ENCODE data around the gene DDR1.

Gene DDR1

GRCh38 chr6:30839671-30840070 lies 44.6 kb upstream of the DDR1 start:
- TF ChIP-seq, protein P1, sequence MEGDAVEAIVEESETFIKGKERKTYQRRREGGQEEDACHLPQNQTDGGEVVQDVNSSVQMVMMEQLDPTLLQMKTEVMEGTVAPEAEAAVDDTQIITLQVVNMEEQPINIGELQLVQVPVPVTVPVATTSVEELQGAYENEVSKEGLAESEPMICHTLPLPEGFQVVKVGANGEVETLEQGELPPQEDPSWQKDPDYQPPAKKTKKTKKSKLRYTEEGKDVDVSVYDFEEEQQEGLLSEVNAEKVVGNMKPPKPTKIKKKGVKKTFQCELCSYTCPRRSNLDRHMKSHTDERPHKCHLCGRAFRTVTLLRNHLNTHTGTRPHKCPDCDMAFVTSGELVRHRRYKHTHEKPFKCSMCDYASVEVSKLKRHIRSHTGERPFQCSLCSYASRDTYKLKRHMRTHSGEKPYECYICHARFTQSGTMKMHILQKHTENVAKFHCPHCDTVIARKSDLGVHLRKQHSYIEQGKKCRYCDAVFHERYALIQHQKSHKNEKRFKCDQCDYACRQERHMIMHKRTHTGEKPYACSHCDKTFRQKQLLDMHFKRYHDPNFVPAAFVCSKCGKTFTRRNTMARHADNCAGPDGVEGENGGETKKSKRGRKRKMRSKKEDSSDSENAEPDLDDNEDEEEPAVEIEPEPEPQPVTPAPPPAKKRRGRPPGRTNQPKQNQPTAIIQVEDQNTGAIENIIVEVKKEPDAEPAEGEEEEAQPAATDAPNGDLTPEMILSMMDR (IDR thresholded peaks at IDR 0.05): no peak

DNA sequence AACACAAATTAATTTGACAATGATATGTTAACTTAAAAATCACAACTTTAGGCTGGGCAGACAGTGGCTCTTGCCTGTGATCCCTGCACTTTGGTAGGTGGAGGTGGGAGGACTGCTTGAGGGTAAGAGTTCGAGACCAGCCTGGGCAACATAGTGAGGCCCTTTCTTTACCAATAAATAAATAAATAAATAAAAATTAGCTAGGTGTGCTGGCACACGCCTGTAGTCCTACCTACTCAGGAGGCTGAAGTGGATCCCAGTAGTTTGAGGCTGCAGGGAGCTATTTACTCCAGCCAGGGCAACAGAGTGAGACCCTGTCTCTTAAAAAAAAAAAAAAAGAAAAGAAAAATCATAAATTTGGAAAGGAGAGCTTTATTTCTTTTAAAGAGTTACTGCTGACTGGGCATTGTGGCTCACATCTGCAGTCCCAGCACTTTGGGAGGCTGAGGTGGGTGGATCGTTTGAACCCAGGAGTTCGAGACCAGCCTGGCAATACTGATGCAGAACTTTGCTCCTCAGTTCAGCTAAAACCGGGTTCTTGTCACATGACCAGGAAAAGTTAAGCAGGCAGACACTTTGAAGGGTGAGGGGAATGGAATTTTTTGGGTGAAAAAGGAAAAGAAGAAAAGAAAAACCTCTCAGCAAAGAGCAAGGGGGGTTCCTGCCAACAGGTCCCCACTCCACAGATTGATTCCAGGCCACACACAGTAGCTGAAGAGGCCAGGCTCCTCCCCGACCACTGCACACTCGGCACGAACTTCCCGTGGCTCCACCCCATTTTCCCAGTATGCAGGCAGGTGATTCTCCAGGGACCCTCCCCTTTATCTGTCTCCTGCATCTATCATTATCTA lies 44.0 kb upstream of the DDR1 start:
- TF ChIP-seq, protein P1 (IDR thresholded peaks at IDR 0.05): no peak

DNA sequence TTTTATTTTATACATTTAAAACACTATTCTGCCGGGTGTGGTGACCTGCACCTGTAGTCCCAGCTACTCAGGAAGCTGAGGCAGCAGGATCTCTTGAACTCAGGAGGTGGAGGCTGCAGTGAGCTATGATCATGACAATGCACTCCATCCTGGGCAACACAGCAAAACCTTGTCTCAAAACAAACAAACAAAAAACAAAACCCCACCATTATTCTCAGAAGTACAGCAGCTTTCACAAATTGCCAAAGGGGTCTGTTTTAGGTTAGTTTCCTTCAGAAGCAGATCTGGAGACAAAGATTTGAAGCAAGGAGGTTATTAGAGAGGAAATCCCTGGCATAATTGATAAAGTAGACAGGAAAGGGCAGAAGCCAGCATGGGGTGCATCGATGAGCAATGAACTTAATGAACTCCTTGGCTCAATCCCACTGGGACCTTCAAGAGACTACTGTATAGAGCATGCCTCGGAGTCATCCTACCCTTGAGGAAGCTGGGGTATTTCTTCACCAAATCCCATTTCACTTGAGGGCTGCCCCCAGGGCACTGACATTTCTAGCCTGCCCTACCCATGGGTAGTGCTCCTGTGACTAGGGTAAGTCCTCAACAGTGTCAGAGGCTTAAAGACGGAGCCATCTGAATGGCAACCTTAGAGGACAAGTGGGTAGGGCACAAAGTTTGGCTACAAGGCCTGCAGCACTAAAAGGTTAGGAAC lies 43.2 kb upstream of the DDR1 start:
- TF ChIP-seq, protein P1 (IDR thresholded peaks at IDR 0.05): no peak

DNA sequence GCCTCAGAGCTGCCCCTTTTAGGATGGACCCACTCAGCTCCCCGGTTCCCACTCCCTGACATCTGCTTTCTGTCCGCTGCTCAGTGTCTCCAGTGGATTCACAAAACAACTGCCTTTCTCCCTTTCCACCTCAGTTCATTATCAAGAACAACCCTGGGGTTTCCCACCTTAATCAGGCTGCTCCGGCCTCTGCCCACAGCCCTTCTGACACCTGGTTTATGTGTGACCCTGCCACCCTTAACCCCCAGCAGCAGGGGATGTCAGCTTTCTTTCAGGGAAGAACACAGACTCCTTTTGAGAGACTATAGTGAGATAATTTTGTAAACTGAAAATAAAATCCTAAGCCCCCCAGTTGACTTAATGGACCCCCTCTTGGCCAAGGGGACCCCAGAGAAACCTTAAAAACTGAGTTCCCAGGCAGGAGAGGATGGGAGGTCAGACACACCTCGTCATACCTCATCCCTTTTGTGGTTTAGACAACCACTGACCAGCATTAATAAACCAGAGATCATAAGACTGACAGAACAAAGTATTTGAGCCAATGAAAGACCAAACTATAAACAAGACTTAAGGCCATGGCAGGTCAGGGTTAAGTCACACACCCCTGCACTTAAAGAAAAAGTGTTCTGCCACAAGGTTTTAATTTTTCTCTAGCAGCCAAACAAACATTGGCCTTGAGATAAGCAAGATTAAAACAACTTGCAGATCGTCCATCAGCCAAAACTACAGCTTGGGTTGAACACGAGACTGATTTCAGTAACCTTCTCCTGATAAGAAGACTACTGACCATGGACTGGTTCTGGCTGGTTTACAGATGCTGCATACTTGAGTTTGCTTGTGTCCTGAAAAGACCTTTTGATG lies 42.4 kb upstream of the DDR1 start:
- TF ChIP-seq, protein P1 (IDR thresholded peaks at IDR 0.05): no peak

DNA sequence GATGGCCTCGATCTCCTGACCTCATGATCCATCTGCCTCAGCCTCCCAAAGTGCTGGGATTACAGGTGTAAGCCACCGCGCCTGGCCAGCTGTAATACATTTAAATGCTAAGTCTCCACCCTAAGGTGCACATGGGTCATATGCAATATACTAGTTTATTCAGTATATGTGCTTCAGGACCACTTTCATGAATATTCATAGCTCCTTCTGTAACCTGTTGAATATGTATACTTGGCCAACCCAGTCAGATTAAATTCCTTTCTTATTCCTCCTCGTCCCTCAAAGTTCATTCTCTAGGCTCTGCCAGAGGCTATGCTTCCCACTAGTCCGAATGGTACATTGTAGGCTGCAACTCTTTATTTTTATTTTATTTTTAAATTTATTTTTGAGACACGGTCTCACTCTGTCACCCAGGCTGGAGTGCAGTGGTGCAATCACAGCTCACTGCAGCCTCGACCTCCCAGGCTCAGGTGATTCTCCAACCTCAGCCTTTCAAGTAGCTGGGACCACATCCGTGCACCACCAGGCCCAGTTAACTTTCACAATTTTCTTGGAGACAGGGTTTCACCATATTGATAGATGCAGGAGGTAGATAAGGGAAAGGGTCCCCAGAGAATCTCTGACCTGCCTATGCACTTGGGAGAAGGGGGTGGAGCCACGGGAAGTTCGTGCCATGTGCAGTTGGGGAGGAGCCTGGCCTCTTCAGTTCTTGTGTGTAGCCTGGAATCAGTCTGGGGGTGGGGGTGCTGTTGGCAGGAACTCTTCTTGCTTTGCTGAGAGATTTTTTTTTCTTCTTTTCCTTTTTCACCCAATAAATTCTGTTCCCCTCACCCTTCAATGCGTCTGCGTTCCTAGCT lies 41.3 kb upstream of the DDR1 start:
- TF ChIP-seq, protein P1 (IDR thresholded peaks at IDR 0.05): no peak

DNA sequence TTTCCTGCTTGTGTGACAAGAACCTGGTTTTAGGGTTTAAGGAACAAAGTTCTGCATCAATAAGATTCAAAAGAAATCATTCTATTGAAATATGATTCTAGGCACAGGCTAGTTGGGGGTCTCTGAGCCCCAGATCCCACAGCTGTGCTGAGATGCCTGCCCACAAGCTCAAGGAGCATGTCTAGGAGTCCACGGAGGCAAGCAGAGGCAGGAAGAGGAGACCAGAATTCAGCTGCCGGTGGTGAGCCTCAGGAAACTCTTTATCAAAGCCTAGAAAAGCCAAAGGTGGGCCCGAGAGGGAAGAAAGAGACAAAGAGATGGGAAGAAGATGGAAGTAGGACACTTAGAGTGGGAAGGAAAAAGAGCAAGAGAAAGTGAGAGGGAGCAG lies 40.7 kb upstream of the DDR1 start:
- TF ChIP-seq, protein P1 (IDR thresholded peaks at IDR 0.05): no peak
